Endothelial cell (in vitro differentiated cells): Measurements from ENCODE around the gene DACT3. TPM values are rescaled to one million over a fixed set of nuclear protein-coding genes. Genes with fewer than 3 reads are reported as not detected.

Experiments used
- DNase-seq: peaks from one replicate; pipeline ENCODE4 v3.0.0; 2021; ENCODE audit warnings: low spot score
- H3K27ac Mint-ChIP-seq: one replicate; pipeline ENCODE4 v1.8.0; 2021; ENCODE audit warnings: mixed read lengths, inconsistent platforms; ENCODE audit not compliant: unreplicated experiment
- H3K27me3 Mint-ChIP-seq: one replicate; pipeline ENCODE4 v1.8.0; 2021; ENCODE audit warnings: mild to moderate bottlenecking, moderate library complexity, mixed read lengths, inconsistent platforms; ENCODE audit not compliant: unreplicated experiment
- H3K36me3 Mint-ChIP-seq: one replicate; pipeline ENCODE4 v1.8.0; 2021; ENCODE audit warnings: mild to moderate bottlenecking, low read depth, mixed read lengths, inconsistent platforms; ENCODE audit not compliant: unreplicated experiment
- H3K4me1 Mint-ChIP-seq: one replicate; pipeline ENCODE4 v1.8.0; 2021; ENCODE audit warnings: mild to moderate bottlenecking, mixed read lengths, inconsistent platforms; ENCODE audit not compliant: unreplicated experiment
- H3K4me3 Mint-ChIP-seq: one replicate; pipeline ENCODE4 v1.8.0; 2021; ENCODE audit warnings: mild to moderate bottlenecking, mixed read lengths, inconsistent platforms; ENCODE audit not compliant: unreplicated experiment
- H3K9me3 Mint-ChIP-seq: one replicate; pipeline ENCODE4 v1.8.0; 2021; ENCODE audit warnings: mixed read lengths, inconsistent platforms; ENCODE audit not compliant: unreplicated experiment
- CTCF ChIP-seq: fragments of 200-600 bp; sonication (generic); IDR thresholded peaks from one replicate; pipeline ENCODE4 v1.5.0; 2021; ENCODE audit warnings: antibody characterized with exemption; ENCODE audit not compliant: unreplicated experiment
- long read RNA-seq: library from polyadenylated mRNA; unstranded; transcript quantifications from one replicate; pipeline ENCODE4 v2.0.0, GENCODE V29; 2020; ENCODE audit not compliant: unreplicated experiment
- total RNA-seq: library from RNA; stranded (reverse); fragmentation: NEBNext Ultra II Directional; extraction: Animal tissue kit (Norgen Biotek cat#: 25700); gene quantifications from one replicate; pipeline ENCODE4 v1.2.1, GENCODE V29; 2021; ENCODE audit not compliant: unreplicated experiment

Gene DACT3
- 1.1 TPM for total RNA-seq
- long read RNA-seq: 0 reads

GRCh38 chr19:46661020-46661731 is at the start of gene DACT3:
TSS of gene DACT3 (minus strand) at chr19:46661182. CDS start at chr19:46661064, 118 bp downstream.
- Mint-ChIP-seq H3K27me3 (peaks cover 8% of the 10 kb centered on the region), H3K9me3 (no peaks in the 10 kb centered on the region), H3K27ac (peak within 1 kb of the TSS; percentile 53), H3K4me1 (peaks cover 11% of the 10 kb centered on the region), H3K4me3 (peak within 1 kb of the TSS; percentile 77), H3K36me3 (no peaks in the 10 kb centered on the region)
- DNase-seq: peak; percentile 100
- TF ChIP-seq CTCF: no peak

- Mint-ChIP-seq H3K4me1 (peaks cover 15% of the 10 kb centered on the region), H3K9me3 (no peaks in the 10 kb centered on the region), H3K27ac (no peak overlapping the region), H3K4me3 (no peak overlapping the region), H3K27me3 (peaks cover 18% of the 10 kb centered on the region), H3K36me3 (peaks cover 25% of the 10 kb centered on the region)
- no peak for TF ChIP-seq CTCF
- DNase-seq: no peak
Observed at GRCh38 chr19:46710687-46711086, 49.7 kb upstream of the DACT3 start.

GRCh38 chr19:46704379-46705076 is 43.5 kb upstream of the DACT3 start:
- no peaks in the 10 kb centered on the region for H3K9me3 Mint-ChIP-seq
- TF ChIP-seq CTCF: peak; percentile 95
- H3K27me3 Mint-ChIP-seq: peaks cover 12% of the 10 kb centered on the region
- peak; percentile 91 for DNase-seq
- peaks cover 37% of the 10 kb centered on the region for H3K36me3 Mint-ChIP-seq
- no peak overlapping the region for H3K27ac Mint-ChIP-seq
- no peak overlapping the region for H3K4me3 Mint-ChIP-seq
- H3K4me1 Mint-ChIP-seq: no peaks in the 10 kb centered on the region

GRCh38 chr19:46700704-46701103 is 39.7 kb upstream of the DACT3 start:
- DNase-seq: no peak
- no peak overlapping the region for H3K27ac Mint-ChIP-seq

More at GRCh38 chr19:46700704-46701103, 39.7 kb upstream of the DACT3 start:
- peaks cover 17% of the 10 kb centered on the region for H3K27me3 Mint-ChIP-seq
- H3K9me3 Mint-ChIP-seq: no peaks in the 10 kb centered on the region
- H3K36me3 Mint-ChIP-seq: peaks cover 47% of the 10 kb centered on the region
- TF ChIP-seq CTCF: no peak
- H3K4me3 Mint-ChIP-seq: no peak overlapping the region
- H3K4me1 Mint-ChIP-seq: no peaks in the 10 kb centered on the region
